GM18498 (cell line): ENCODE results near the gene AP3D1.
A peak's percentile ranks its signal among the peaks of the same experiment; 100 is the strongest.

Experiments used
- ATAC-seq: cut with Tn5 transposase; IDR thresholded peaks from one replicate; pipeline ENCODE4 v1.9.1; 2021; ENCODE audit warnings: mild to moderate bottlenecking, moderate library complexity; ENCODE audit not compliant: unreplicated experiment

The AP3D1 gene

DNA sequence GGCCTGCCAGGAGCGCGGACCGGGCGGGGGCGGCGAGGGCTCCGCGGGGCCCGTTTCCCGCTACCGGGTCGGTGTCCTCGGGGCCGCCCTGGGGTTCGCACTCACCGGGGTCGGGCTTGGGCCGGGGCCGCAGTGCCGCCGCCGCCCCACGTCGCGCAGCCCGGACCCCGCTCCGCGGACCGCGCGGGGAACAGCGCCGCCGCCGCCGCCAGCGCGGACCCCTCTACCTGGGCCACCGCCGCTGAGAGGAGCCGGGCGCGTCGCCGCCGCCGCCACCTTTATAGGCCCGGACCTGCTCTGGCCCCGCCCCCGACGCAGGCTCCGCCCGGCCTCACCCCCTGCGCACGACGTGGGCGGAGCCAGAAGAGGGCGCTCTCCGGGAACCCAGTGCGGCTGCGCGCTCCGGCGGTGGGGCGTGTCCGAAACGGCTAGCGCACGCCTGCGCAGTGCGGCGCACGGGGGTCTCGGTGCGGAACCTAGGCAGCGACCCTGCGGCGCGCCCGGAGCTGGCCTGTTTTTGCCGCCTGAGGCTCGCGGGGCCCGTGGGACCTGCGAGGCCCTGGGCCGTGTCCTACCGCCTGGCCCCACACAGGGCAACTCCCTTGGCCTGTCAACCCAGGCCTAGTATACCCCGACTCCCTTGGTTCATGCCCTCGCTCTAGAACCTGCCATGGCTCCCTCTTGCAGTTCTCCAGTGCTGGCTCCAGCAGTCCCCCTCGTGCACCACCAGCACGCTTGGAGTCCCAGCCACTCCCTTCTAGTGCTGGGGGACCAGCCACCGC lies 100.2 kb downstream of the AP3D1 start, which contains the start of gene MKNK2:
MKNK2 (minus strand) TSS at position 254 of the 782 bp plus-strand sequence. CDS start 393 bp downstream, outside the sequence.
- ATAC-seq: peak; percentile 62
